Mesangial cell (primary cell): Measurements from ENCODE around the gene CLEC17A. TPM values are rescaled to one million over a fixed set of nuclear protein-coding genes. Genes with fewer than 3 reads are reported as not detected.

Experiments used
- total RNA-seq: library from RNA; depleted of rRNA; stranded (reverse); fragments of >200 nt; gene quantifications from 2 replicates; pipeline ENCODE4 v1.2.3, GENCODE V29; 2015

The CLEC17A gene, protein sequence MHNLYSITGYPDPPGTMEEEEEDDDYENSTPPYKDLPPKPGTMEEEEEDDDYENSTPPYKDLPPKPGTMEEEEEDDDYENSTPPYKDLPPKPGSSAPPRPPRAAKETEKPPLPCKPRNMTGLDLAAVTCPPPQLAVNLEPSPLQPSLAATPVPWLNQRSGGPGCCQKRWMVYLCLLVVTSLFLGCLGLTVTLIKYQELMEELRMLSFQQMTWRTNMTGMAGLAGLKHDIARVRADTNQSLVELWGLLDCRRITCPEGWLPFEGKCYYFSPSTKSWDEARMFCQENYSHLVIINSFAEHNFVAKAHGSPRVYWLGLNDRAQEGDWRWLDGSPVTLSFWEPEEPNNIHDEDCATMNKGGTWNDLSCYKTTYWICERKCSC
- total RNA-seq = not detected in 2 replicates

DNA sequence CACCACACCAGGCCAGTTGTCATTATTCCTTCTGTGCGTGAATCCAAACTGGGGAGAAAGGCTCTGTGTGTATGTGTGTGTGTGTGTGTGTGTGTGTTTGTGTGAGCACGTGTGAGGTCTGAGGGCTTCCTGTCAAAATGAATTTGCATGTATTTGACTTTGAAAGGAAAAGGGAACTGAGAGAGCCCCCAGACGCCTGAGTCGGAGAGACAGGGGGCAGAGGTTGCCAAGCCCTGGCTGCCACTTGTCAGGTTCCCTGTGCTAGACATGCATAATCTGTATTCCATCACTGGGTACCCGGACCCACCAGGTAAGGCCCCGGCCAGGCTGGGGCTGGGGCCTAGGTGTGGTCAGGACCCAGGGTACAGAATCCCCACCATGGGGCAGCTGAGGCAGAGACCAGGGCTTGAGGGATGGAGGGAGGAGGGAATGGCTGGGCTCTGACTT is at the start of gene CLEC17A:
TSS of gene CLEC17A (plus strand) at position 191 of the 447 bp plus-strand sequence. CDS start at position 268, 77 bp downstream.

DNA sequence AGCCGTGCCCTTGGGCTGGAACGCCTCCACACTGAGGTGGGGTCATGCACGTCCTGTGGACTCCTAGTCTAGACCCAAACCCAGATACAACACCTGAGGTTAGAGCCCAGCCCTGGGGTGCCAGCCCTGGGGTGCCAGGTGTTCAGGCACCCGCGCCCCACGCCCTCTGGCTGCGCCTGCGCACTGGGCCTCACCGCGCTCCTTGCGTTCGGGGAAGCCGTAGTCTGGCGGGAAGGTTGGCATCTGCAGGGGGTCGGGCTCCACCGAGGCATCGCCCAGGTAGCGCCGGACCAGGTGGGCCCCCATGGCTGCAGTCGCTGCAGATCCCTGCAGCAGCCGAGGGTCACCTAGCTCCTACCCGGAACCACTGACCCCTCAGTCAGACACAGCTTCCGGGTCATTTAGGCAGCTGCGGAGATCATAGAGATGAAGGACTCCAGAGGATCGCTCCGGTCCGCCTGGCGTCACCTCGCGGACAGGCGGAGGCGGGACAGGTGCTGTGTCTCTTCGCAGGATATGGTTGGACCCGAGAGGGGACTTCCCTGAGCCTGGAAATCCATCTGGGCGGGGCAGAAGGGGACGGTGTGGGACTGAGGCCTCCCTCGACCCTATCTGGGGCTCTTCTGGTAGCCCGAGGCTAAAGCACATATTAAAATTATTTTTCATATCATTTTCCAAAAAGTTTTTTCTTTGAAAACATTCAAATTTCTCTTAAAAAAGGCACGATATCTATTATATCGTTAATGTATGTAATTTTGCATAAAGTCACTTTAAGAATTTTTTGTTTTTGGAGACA is 11.0 kb upstream of the CLEC17A start, which contains the start of gene NDUFB7:
TSS of gene NDUFB7 (minus strand) at position 372 of the 796 bp plus-strand sequence. CDS start at position 306, 66 bp downstream.

Other genes starting within 250 kb of the CLEC17A start
- 50.3 and 61.9 TPM in 2 replicates for gene ADGRE5, start 201.6 kb upstream of the CLEC17A start, total RNA-seq
- gene DDX39A, start 163.7 kb upstream of the CLEC17A start, total RNA-seq = 60.6 and 168 TPM in 2 replicates
- gene PKN1, start 149.8 kb upstream of the CLEC17A start, total RNA-seq = 136 and 180 TPM in 2 replicates
- 0.65 and 9.1 TPM in 2 replicates for gene PTGER1, start 107.7 kb upstream of the CLEC17A start, total RNA-seq
- gene GIPC1, start 87.0 kb upstream of the CLEC17A start, total RNA-seq = 159 and 264 TPM in 2 replicates
- 61.5 and 64.9 TPM in 2 replicates for gene DNAJB1, start 64.7 kb upstream of the CLEC17A start, total RNA-seq
- 90.3 and 103 TPM in 2 replicates for gene TECR, start 53.5 kb upstream of the CLEC17A start, total RNA-seq
- gene NDUFB7, start 11.0 kb upstream of the CLEC17A start, total RNA-seq = 624 and 671 TPM in 2 replicates
- not detected in 2 replicates for gene ADGRE3, start 91.8 kb downstream of the CLEC17A start, total RNA-seq
- 5.7 and 8.2 TPM in 2 replicates for gene ZNF333, start 107.0 kb downstream of the CLEC17A start, total RNA-seq
- 0.51 TPM in 1 of 2 replicates, not detected in the other for gene ADGRE2, start 195.5 kb downstream of the CLEC17A start, total RNA-seq